Endothelial cell (in vitro differentiated cells): ENCODE measurements around the gene ERP27. TPM values are rescaled to one million over a fixed set of nuclear protein-coding genes. Genes with fewer than 3 reads are reported as not detected.

Experiments
- DNase-seq: peaks from one replicate; pipeline ENCODE4 v3.0.0; 2021; ENCODE audit warnings: low spot score
- H3K27ac Mint-ChIP-seq: one replicate; pipeline ENCODE4 v1.8.0; 2021; ENCODE audit warnings: mixed read lengths, inconsistent platforms; ENCODE audit not compliant: unreplicated experiment
- H3K27me3 Mint-ChIP-seq: one replicate; pipeline ENCODE4 v1.8.0; 2021; ENCODE audit warnings: mild to moderate bottlenecking, moderate library complexity, mixed read lengths, inconsistent platforms; ENCODE audit not compliant: unreplicated experiment
- H3K36me3 Mint-ChIP-seq: one replicate; pipeline ENCODE4 v1.8.0; 2021; ENCODE audit warnings: mild to moderate bottlenecking, low read depth, mixed read lengths, inconsistent platforms; ENCODE audit not compliant: unreplicated experiment
- H3K4me1 Mint-ChIP-seq: one replicate; pipeline ENCODE4 v1.8.0; 2021; ENCODE audit warnings: mild to moderate bottlenecking, mixed read lengths, inconsistent platforms; ENCODE audit not compliant: unreplicated experiment
- H3K4me3 Mint-ChIP-seq: one replicate; pipeline ENCODE4 v1.8.0; 2021; ENCODE audit warnings: mild to moderate bottlenecking, mixed read lengths, inconsistent platforms; ENCODE audit not compliant: unreplicated experiment
- H3K9me3 Mint-ChIP-seq: one replicate; pipeline ENCODE4 v1.8.0; 2021; ENCODE audit warnings: mixed read lengths, inconsistent platforms; ENCODE audit not compliant: unreplicated experiment
- total RNA-seq: library from RNA; stranded (reverse); fragmentation: NEBNext Ultra II Directional; extraction: Animal tissue kit (Norgen Biotek cat#: 25700); gene quantifications from one replicate; pipeline ENCODE4 v1.2.1, GENCODE V29; 2021; ENCODE audit not compliant: unreplicated experiment
- TF ChIP-seq, protein P1 (sequence below): fragments of 200-600 bp; sonication (generic); IDR thresholded peaks from one replicate; pipeline ENCODE4 v1.5.0; 2021; ENCODE audit warnings: antibody characterized with exemption; ENCODE audit not compliant: unreplicated experiment

The ERP27 gene
- total RNA-seq, 1 donor from 2014 or later = 0.46 TPM

DNA sequence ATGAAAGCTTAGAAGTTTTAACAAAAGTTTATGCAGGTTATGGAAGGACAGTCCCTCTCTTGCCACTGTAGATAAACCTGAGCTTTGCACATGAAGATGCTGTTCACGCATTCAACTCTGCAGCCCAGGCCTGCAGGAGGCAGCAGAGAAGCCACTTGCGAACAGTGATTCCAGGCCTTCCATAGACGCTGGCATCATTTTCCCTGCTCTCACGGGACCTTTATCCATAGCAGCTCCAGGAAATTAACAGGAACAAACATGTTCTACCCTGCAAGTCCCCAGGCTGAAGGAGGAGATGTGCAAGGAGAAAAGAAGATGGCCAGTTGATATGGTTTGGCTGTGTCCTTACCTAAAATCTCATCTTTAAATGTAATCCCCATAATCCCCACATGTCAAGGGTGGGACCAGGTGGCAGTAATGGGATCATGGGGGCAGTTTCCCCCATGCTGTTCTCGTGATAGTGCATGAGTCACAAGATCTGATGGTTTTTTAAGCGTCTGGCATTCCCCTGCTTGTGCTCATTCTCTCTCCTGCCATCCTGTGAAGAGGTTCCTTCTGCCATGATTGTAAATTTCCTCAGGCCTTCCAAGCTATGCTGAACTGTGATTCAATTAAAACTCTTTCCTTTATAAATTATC, 2.0 kb downstream of the ERP27 start:
- Mint-ChIP-seq H3K4me3 (no peak overlapping the region), H3K27ac (no peak overlapping the region), H3K36me3 (no peaks in the 10 kb centered on the region), H3K4me1 (no peaks in the 10 kb centered on the region), H3K27me3 (peaks cover 3% of the 10 kb centered on the region), H3K9me3 (no peaks in the 10 kb centered on the region)
- DNase-seq = peak; percentile 41
- TF ChIP-seq, protein P1, sequence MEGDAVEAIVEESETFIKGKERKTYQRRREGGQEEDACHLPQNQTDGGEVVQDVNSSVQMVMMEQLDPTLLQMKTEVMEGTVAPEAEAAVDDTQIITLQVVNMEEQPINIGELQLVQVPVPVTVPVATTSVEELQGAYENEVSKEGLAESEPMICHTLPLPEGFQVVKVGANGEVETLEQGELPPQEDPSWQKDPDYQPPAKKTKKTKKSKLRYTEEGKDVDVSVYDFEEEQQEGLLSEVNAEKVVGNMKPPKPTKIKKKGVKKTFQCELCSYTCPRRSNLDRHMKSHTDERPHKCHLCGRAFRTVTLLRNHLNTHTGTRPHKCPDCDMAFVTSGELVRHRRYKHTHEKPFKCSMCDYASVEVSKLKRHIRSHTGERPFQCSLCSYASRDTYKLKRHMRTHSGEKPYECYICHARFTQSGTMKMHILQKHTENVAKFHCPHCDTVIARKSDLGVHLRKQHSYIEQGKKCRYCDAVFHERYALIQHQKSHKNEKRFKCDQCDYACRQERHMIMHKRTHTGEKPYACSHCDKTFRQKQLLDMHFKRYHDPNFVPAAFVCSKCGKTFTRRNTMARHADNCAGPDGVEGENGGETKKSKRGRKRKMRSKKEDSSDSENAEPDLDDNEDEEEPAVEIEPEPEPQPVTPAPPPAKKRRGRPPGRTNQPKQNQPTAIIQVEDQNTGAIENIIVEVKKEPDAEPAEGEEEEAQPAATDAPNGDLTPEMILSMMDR = no peak

DNA sequence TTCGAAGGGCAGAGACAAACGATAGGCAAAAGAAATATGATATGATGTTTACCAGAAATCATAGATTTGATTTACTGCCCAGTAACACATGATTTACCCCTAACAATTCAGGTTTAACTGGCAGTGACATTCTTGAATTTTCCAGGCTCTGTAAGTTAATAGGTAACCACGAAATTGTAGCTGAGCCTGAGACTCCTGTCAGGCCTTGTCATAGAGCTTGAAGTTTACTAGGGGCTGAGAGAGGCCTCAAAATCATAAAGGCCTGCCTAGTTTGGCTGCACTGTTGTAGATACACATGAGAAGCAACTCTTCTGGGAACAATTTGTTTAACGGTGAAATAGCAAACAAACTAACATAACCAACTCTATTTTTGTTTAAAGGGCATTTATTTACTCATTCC, 3.3 kb downstream of the ERP27 start:
- Mint-ChIP-seq H3K9me3 (no peaks in the 10 kb centered on the region), H3K36me3 (no peaks in the 10 kb centered on the region), H3K4me3 (no peak overlapping the region), H3K4me1 (no peaks in the 10 kb centered on the region), H3K27ac (no peak overlapping the region), H3K27me3 (peaks cover 3% of the 10 kb centered on the region)
- TF ChIP-seq, protein P1 = no peak
- DNase-seq = no peak

DNA sequence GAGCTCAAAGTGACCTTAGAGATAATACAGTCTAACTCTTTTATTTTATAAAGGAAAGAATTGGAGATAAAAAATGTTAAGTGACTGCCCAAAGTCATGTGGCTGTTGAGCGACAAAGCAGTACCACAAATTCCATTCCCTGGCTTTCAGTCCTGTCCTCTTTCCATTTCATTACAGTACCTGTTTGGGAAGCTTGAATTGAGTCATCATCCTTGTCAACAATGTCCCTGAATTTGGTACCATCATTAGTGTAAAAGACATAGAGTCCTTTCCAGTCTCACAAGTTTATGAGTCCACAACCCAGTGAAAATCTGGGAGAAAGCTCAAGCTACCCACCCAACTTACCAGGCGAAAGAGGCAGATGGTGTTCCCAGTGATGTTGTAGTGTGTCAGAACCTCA, 3.8 kb downstream of the ERP27 start:
- no peak for DNase-seq
- Mint-ChIP-seq H3K27me3 (peaks cover 3% of the 10 kb centered on the region), H3K9me3 (no peaks in the 10 kb centered on the region), H3K4me3 (no peak overlapping the region), H3K36me3 (no peaks in the 10 kb centered on the region), H3K27ac (no peak overlapping the region), H3K4me1 (no peaks in the 10 kb centered on the region)
- TF ChIP-seq, protein P1 = no peak

DNA sequence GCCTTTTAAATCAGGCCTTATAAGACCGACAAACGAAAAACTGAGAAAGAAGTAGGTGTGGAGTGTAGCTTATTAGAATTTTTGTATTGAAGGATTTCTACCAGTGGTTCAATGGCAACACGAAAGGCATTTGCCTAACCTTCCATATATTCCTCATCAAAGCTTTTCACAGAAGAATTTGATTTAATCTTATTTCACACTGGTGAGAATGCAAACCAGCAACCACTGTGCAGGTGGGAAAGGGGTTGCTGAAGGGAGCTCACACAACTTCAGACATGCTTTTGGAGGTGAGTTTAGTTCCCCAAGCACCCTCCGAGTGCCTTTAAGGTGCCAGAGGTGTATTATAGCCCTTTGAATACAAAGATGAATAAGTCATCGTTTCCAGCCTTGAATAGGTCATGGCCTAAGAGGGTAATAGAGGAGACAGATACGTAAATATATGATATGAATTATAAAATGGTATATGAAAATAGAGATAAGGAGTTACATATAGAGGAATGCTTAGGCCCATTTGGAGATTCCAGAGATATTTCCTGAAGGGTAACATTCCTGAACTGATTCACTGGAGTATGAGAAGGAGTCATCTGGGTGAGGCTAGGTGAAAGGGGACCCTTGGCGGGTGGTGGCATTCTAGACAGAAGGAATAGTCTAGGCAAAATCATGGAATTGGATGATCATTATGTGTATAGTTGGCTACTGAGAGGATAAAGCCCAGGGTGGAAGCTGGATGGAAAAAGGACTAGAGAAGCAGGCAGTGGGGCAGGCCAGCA, 6.4 kb downstream of the ERP27 start:
- H3K36me3 Mint-ChIP-seq = no peaks in the 10 kb centered on the region
- no peaks in the 10 kb centered on the region for H3K27me3 Mint-ChIP-seq
- no peak overlapping the region for H3K27ac Mint-ChIP-seq
- no peaks in the 10 kb centered on the region for H3K9me3 Mint-ChIP-seq
- TF ChIP-seq, protein P1 = no peak
- H3K4me3 Mint-ChIP-seq = no peak overlapping the region
- peaks cover 6% of the 10 kb centered on the region for H3K4me1 Mint-ChIP-seq
- no peak for DNase-seq

DNA sequence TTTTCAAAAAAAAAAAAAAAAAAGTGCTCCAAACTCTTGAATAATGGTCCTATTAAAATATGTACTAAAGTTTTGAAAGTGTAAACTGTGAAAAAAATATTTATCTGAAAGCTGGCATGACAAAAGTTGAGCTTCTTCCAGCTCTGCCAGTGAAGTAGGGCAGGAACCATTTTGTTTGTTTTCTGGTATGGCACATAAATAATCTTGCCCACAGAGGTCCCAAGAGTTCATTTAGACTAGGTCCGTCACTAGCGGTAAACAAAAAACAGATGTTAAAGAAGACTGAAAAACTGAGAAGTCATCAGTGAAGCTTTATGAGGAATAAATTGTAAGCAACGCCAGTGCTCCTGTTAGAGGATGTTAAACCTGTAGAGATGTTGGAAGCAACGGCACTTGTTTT, 7.0 kb downstream of the ERP27 start:
- no peaks in the 10 kb centered on the region for H3K9me3 Mint-ChIP-seq
- no peak overlapping the region for H3K4me3 Mint-ChIP-seq
- no peak overlapping the region for H3K27ac Mint-ChIP-seq
- TF ChIP-seq, protein P1 = no peak
- peaks cover 6% of the 10 kb centered on the region for H3K4me1 Mint-ChIP-seq
- DNase-seq = no peak
- no peaks in the 10 kb centered on the region for H3K36me3 Mint-ChIP-seq
- H3K27me3 Mint-ChIP-seq = no peaks in the 10 kb centered on the region
